K562 (cell line): Measurements from ENCODE around the gene SNRNP70. TPM values are rescaled to one million over a fixed set of nuclear protein-coding genes. Genes with fewer than 3 reads are reported as not detected.

ENCODE experiments used
- BCL6 ChIP-seq: fragments of 250-450 bp; sonication (Bioruptor Pico); IDR thresholded peaks from 2 replicates; pipeline ENCODE4 v1.4.0; 2020
- CXXC5 ChIP-seq: fragments of 250-450 bp; sonication (Bioruptor Pico); IDR thresholded peaks from 2 replicates; pipeline ENCODE4 v1.8.0; 2022; ENCODE audit warnings: inconsistent platforms, mild to moderate bottlenecking, moderate library complexity
- ELF4 ChIP-seq: fragments of 450-650 bp; formaldehyde crosslinking; IDR thresholded peaks from 2 replicates; pipeline ENCODE4 v1.4.0; 2022; ENCODE audit warnings: missing genetic modification characterization
- ESRRA ChIP-seq: fragments of 450-650 bp; IDR thresholded peaks from 2 replicates; pipeline ENCODE4 v1.6.1; 2014; ENCODE audit warnings: low read depth, mild to moderate bottlenecking, moderate library complexity, borderline replicate concordance
- HDAC2 ChIP-seq: fragments of 450-650 bp; IDR thresholded peaks from 2 replicates; pipeline ENCODE4 v1.6.1; 2016; ENCODE audit warnings: mild to moderate bottlenecking
- HOMEZ ChIP-seq: fragments of 250-450 bp; sonication (Bioruptor Pico); IDR thresholded peaks from 2 replicates; pipeline ENCODE4 v1.4.0; 2020; ENCODE audit warnings: mild to moderate bottlenecking, moderate library complexity
- KHSRP ChIP-seq: fragments of 450-650 bp; IDR thresholded peaks from 2 replicates; pipeline ENCODE4 v1.6.1; 2017
- LEF1 ChIP-seq: fragments of 450-650 bp; IDR thresholded peaks from 2 replicates; pipeline ENCODE4 v1.6.1; 2016; ENCODE audit warnings: mild to moderate bottlenecking
- MAZ ChIP-seq, 2 experiments: fragments of 450-650 bp in 1 of 2; sonication (generic) in 1 of 2; formaldehyde crosslinking; IDR thresholded peaks in 1 of 2; conservative IDR thresholded peaks in 1 of 2; 2 replicates each; pipeline versions ENCODE4 v1.4.0 to v1.5.0; 2020; ENCODE audit warnings: mild to moderate bottlenecking in 1 of 2, missing genetic modification reagents in 1 of 2
- MCM7 ChIP-seq, 2 experiments: fragments of 450-650 bp; IDR thresholded peaks; 2 replicates each; pipeline ENCODE4 v1.6.1; 2016 to 2018
- MEIS2 ChIP-seq: fragments of 450-650 bp; IDR thresholded peaks from 2 replicates; pipeline ENCODE4 v1.6.1; 2014; ENCODE audit warnings: mild to moderate bottlenecking; ENCODE audit not compliant: partially characterized antibody
- NR3C1 ChIP-seq: sonication (generic); formaldehyde crosslinking; IDR thresholded peaks from 2 replicates; pipeline ENCODE4 v1.8.1; 2022; ENCODE audit warnings: missing genetic modification reagents
- NUFIP1 ChIP-seq: fragments of 450-650 bp; IDR thresholded peaks from 2 replicates; pipeline ENCODE4 v1.6.1; 2018; ENCODE audit not compliant: partially characterized antibody
- TEAD2 ChIP-seq: fragments of 450-650 bp; IDR thresholded peaks from 2 replicates; pipeline ENCODE4 v1.6.1; 2016; ENCODE audit warnings: missing genetic modification characterization, control low read depth, missing compliant biosample characterization
- THRAP3 ChIP-seq: fragments of 450-650 bp; IDR thresholded peaks from 2 replicates; pipeline ENCODE4 v1.6.1; 2016; ENCODE audit warnings: mild to moderate bottlenecking, inconsistent platforms, borderline replicate concordance
- USF1 ChIP-seq: sonication (generic); formaldehyde crosslinking; IDR thresholded peaks from 2 replicates; pipeline ENCODE4 v1.9.0; 2022; ENCODE audit warnings: mild to moderate bottlenecking, missing genetic modification reagents
- ZMIZ1 ChIP-seq, 2 experiments: fragments of 150-350 bp in 1 of 2; IDR thresholded peaks; 2 replicates each; pipeline ENCODE4 v1.6.1; 2012 to 2016; ENCODE audit warnings: low read depth in 2 of 2, low read length in 2 of 2, mild to moderate bottlenecking in 1 of 2, moderate library complexity in 1 of 2
- ZNF282 ChIP-seq: sonication (generic); formaldehyde crosslinking; IDR thresholded peaks from 2 replicates; pipeline ENCODE4 v1.8.1; 2023; ENCODE audit warnings: missing genetic modification reagents
- ZNF384 ChIP-seq: IDR thresholded peaks from 2 replicates; pipeline ENCODE4 v1.6.1; 2012; ENCODE audit warnings: low read depth, low read length, improper control_type of control experiment
- ZNF561 ChIP-seq: fragments of 450-650 bp; formaldehyde crosslinking; conservative IDR thresholded peaks from 2 replicates; pipeline ENCODE4 v1.4.0; 2020; ENCODE audit warnings: mild to moderate bottlenecking, moderate library complexity
- polyA plus RNA-seq, 8 experiments: library from polyadenylated mRNA; depleted of rRNA in 4 of 8; stranded (reverse) in 5 of 8; unstranded in 3 of 8; fragments of >200 nt; fragmentation: Nextera tagmentation in 2 of 8; fragmentation: Illumina TruSeq in 1 of 8; extraction: Ambion mirVana in 2 of 8; extraction: Trizol in 1 of 8; gene quantifications; 2 replicates each; pipeline versions ENCODE4 v1.2.1 to v1.2.3, GENCODE V29; 2011 to 2014; ENCODE audit warnings: inconsistent platforms in 1 of 8, missing spikeins in 1 of 8
- total RNA-seq, 7 experiments: library from RNA; depleted of rRNA in 6 of 7; stranded (reverse); fragments of >200 nt in 6 of 7; fragmentation: Illumina TruSeq in 2 of 7; extraction: Trizol in 2 of 7; gene quantifications; 2 replicates each; pipeline versions ENCODE4 v1.2.1 to v1.2.3, GENCODE V29; 2011 to 2021; ENCODE audit warnings: low replicate concordance in 1 of 7
- TF ChIP-seq, protein P1 (sequence below), 2 experiments: fragments of 200-800 bp in 1 of 2; sonication (Bioruptor generic) in 1 of 2; sonication (generic) in 1 of 2; formaldehyde crosslinking in 1 of 2; IDR thresholded peaks in 1 of 2; conservative IDR thresholded peaks in 1 of 2; 2 replicates each; pipeline versions ENCODE4 v1.5.0 to v1.6.1; 2016 to 2020; ENCODE audit warnings: missing compliant biosample characterization in 1 of 2, missing genetic modification characterization in 1 of 2, missing genetic modification reagents in 1 of 2

Gene SNRNP70
- total and polyA plus RNA-seq, 9 of the 15 experiments (the other 6 are each of a cell fraction or from before 2014, with no cell fraction given) = 2.8 to 496 (median 136) TPM

DNA sequence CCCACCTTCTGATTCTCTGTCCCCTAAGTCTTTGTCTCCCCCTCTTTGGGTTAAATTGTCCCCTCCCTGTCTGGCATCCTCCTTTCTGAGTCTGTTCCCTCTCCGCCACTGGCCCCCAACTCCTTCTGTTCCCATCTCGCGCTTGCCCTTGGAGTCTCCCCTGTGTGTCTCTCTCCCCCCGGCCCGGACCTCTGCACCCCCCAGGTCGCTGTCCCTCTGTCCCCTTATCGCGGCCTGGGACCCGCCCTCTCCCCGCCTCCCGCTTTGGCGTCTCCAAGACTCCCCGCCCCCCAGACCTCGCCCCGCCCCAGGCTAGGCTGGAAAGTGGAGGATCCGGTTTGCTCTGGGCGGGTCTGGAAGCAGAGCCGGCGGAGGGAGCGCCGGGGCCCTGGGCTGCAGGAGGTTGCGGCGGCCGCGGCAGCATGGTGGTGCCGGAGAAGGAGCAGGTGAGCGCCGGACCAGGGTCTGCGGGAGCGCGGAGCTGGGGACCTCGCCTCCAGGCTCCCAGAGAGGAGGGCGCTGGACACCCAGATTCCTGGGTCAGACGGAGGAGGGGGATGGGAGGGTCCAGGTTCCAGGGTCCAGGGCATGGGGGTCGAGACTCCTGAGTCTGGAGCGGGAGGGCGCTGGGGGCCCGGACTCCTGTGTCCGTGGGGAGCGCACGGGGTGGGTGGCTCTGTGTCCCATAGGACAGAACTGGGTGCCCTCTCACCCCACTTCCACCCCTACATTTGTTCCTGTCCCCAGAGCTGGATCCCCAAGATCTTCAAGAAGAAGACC is 72.4 kb downstream of the SNRNP70 start, which contains the start of gene TRPM4 (continued):
- TF ChIP-seq NUFIP1 = no peak
- TF ChIP-seq HOMEZ = no peak
- TF ChIP-seq TEAD2 (tag) = no peak
- TF ChIP-seq ZMIZ1 (IDR thresholded peaks at IDR 0.05; ENCODE audit: low read depth in 2 of 2, low read length in 2 of 2) = 0 out of 4 replicates have a peak, but pooled peaks of 1 of the 2 experiments have one; percentile 30
- peak; percentile 55 to 81; a peak in 3 of 4 replicates for TF ChIP-seq MAZ (CRISPR knock-in tag; conservative IDR thresholded peaks at IDR 0.05 in 1 of 2, IDR thresholded peaks at IDR 0.05 in 1 of 2)
- TF ChIP-seq, protein P1, sequence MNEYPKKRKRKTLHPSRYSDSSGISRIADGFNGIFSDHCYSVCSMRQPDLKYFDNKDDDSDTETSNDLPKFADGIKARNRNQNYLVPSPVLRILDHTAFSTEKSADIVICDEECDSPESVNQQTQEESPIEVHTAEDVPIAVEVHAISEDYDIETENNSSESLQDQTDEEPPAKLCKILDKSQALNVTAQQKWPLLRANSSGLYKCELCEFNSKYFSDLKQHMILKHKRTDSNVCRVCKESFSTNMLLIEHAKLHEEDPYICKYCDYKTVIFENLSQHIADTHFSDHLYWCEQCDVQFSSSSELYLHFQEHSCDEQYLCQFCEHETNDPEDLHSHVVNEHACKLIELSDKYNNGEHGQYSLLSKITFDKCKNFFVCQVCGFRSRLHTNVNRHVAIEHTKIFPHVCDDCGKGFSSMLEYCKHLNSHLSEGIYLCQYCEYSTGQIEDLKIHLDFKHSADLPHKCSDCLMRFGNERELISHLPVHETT (CRISPR knock-in tag; conservative IDR thresholded peaks at IDR 0.05 in 1 of 2, IDR thresholded peaks at IDR 0.05 in 1 of 2) = no peak
- TF ChIP-seq HDAC2 = no peak
- no peak for TF ChIP-seq ELF4 (CRISPR knock-in tag)
- no peak for TF ChIP-seq ESRRA
- no peak for TF ChIP-seq KHSRP
- no peak for TF ChIP-seq THRAP3
- TF ChIP-seq USF1 (CRISPR knock-in tag) = no peak
- no peak for TF ChIP-seq MEIS2
- no peak for TF ChIP-seq BCL6 (CRISPR knock-in tag)
- peak; percentile 53 for TF ChIP-seq CXXC5 (CRISPR knock-in tag)
- TF ChIP-seq LEF1 = peak; percentile 76
- TF ChIP-seq MCM7 (IDR thresholded peaks at IDR 0.05) = no peak
- TF ChIP-seq ZNF282 (CRISPR knock-in tag) = no peak
- TF ChIP-seq NR3C1 (CRISPR knock-in tag) = peak; percentile 77; the same call in 1 of the 2 replicates
- no peak for TF ChIP-seq ZNF384
- no peak for TF ChIP-seq ZNF561 (CRISPR knock-in tag)
